NCI-H2171 treated with DMSO at 0.1 percent for 48 hours (cell line): ENCODE data around the gene SLC8A1.
A peak's percentile ranks its signal among the peaks of the same experiment; 100 is the strongest.

ENCODE experiments used
- DNase-seq: peaks from one replicate; lab custom pipeline; 2025; lab: John Stamatoyannopoulos, UW

Gene SLC8A1

DNA sequence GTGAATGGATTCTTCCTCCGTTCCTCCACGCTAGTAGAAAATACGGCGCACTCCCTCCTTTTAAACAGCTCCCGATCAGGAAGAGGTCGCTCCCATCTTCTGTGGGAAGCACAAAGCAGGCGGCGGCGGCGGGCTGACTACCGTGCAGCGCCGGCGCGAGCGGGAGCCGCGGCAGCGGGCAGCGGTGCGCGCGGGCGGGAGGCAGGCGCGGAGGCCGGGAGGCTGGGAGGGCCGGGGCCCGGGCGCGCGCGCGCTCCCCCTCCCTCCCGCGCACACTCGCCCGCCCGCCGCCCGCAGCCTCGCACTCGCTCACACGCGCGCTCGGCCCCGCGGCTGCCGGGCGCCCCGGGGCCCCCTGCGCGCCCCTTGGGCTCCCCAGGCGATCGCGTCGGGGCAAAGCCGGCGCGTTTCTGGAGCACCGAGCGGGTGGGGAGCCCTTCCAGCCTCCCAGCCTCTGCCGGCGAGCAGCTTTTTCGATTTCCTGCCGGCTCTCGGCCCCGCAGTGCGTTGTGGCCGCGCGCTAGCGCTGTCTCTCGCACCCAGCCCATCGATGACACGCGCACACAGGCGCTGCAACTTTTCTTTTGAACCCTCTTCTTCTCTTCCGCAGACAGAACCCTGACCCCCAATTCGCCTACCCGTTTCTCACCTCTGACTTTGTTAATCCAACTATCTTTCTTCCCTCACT lies at the start of gene SLC8A1:
Gene SLC8A1 (minus strand): TSS at position 173 of the 688 bp plus-strand sequence.
- DNase-seq = peak; percentile 21

DNA sequence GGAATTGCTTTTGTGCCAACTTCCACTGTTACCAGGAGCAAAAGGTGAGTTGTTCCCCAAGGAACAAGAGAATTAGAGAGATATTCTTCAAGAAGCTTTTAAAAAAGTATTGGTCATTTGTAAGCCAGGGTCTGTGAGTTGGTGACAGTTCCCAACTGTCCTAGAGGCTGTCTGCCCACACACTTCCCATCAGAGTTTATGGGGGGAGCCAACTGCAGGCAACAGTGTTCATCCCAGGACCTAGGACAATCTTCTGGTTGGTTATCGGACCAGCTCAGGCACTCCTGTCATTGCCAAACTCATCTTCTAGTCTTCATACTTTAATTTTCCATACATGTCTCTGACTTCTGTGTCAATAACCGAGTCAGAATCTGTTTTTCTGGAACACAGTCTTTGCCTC lies 47.5 kb upstream of the SLC8A1 start:
- no peak for DNase-seq

DNA sequence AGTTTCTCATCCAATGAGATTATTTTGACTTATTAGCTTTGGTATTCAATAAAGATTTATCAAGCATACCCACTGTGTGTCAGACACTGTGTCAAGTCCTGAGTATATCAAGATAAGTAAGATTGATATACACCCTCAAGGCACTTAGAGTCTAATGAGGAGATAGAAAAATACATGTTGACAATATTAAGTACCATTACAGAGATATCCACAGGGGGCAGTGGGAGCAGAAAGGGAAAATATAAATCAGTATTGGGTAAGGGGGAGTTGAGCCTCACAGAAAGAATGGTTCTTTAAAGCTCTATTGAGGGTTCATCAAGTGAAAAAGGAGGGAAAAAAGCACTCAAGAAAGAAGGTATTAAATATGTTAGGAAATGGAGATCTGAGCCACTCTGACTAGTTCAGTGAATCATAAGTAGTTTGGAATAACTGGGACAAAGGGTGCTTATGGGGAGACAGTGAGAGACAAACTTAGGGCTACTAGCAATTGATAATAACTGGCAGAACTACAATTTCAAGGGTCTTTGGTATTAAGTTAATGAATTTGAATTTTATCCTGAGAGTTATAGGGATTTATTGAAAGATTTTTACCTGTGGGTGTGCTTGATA lies 45.5 kb upstream of the SLC8A1 start:
- no peak for DNase-seq

DNA sequence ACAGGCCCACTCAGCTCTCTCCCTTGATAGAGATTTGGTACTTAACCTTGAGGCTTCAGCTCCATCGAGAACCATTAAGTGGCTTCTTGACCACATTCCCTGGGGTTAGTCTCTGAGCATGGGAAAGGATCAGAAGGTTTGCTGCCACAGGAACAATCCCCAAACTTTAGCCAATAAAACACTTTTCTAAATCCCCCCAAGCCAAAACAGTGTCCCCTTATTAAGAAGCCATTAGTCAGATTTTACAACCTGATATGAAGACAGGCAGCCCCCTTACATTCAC lies 37.7 kb upstream of the SLC8A1 start:
- no peak for DNase-seq

DNA sequence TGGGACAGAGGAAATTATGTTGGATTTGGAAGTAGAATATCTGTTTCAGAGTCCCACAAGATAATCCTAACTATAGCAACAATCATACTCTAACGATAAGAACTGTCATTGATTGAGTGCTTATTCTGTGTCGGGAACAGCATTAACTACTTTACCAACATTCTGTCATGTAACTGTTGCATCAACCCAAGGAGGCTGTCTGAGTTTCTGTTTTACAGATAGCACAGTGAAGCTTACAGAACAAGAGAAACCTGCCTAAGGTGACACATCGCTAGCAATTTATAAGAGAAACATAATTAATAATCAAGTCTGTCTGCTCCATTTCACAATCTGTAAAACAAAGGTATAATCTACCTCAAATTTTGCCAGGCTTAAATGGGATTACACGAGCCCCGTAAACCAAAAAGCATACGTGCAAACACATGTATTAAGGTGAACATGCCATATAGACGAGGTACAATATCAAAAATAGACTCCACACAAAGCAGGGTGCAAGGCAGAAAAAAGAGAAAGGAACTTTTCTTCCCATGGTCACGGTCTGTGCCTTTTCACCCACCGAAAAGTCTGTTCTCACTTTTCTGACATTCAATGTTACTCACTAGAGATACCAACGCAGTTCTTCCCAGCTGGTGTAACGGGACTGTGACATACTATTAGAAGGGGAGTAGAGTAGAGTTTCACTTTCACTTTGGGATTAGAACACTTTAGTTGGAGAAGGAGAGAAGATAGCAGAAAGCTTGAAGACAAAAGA lies 37.2 kb upstream of the SLC8A1 start:
- no peak for DNase-seq

DNA sequence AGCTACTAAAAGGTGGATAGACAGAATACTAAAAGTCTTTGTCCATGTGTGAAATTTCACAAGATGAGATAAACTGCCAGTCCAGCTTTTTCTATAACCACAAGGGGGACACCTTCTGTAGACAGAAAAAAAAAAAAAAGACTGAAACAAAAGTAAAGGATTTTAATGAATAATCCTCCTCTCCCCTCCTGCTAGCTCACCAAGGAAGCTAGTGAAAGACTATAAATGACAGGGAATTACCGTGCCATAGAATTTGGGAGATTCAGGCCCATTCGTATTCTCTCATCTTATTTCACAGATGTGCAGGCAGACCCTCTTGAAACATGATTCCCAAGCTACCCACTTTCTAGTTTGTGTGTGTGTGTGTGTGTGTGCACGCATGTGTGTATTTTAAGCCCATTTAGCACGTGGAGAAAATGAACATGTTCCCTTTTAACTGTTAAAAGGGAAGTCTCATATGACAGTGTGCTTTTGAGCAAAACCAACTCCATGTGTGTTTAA lies 36.3 kb upstream of the SLC8A1 start:
- DNase-seq = no peak

DNA sequence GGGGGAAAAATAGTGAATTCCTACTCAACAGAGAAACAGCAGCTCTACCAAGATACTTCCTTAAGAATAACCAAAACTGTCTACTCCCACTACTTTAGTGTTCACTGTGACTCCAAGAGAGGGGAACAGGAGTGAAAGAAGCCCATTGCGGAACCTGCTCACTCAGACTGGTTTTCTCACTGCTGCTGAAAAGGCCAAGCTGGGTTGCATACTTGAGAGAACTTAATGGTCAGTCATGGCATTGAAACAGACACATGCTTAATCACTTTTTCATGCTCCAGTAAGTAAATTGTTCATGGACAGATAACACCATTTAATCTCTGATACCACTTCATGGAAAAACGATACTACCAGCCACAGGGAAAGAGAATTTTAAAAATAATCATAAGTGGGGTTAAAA lies 35.7 kb upstream of the SLC8A1 start:
- DNase-seq = no peak

DNA sequence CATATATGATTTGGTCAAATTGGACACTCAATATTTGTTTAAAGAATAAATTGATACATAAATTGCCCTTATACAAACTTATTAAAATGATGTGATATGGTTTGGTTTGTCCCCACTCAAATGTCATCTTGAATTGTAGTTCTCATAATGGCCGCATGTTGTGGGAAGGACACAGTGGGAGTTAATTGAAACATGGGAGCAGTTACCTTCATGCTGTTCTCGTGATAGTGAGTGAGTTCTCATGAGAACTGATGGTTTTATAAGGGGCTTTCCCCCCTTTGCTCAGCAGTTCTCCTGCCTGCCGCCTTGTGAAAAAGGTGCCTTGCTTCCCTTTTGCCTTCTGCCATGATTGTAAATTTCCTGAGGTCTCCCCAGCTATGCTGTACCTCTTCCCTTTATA lies 34.0 kb upstream of the SLC8A1 start:
- no peak for DNase-seq

DNA sequence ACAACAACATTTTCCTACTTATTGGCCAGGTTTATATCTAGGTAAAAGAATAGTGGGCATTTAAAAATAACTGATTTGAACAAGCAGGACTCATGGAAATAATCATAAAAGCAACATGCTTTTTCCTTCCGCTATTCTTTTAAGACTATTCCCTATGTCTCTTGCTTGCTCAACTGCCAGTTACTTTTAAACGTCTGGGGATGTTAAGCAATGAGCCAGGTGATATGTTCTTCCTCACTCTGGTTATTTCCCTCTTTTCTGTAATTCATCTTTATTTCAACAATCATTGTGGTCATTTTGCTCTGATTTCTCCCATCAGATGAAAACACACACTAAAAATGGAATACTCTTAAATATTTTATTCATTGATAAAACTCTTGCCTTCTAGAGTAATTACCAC lies 33.4 kb upstream of the SLC8A1 start:
- no peak for DNase-seq

DNA sequence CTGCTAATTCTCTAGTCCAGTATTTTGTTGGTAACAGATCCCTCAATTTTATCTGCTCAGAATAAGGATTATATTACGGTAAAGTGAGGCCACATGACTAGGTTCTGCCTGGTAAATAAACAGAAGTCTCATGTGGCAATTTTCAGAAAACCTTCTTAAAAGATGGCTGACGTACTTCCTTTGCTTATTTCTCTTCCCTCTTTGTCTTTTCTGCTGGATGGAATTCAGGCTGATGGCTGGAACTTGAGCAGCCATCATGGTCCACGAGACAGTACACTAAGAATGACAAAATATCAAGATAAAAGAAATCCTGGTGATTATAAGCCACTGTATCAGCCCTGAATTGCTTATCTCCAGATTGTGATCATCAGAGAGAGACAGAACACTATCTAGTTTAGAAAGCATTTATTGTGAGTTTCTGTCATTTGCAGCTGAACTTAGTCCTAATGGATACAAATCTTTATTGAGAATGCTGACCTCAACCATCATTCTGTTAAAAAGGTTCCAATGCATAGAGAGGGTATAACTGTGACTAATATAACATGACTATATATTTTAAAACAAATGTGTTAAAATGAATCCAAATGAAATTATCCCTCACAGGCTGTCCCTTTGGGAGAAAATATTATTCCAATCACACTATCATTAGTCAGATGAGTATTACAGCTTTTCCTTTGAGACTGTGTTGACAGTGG lies 31.8 kb upstream of the SLC8A1 start:
- no peak for DNase-seq

DNA sequence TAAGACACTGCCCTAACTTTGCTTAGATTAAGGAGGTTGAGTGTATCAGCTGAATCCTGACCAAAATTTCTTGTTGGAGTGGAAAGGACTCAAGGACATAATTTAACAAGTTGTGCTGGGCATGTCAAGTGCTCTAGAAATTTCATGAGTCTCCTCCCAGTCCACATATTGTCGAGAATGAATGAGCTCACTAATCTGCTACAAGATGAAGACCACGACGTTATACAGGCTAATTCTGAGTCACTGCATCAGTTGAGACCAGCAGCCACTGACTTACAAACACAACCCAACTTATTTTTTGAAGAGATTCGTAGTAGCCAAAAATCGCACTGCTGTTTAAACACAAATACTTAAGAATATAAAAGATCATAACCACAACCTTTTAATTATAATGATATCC lies 28.7 kb upstream of the SLC8A1 start:
- no peak for DNase-seq

DNA sequence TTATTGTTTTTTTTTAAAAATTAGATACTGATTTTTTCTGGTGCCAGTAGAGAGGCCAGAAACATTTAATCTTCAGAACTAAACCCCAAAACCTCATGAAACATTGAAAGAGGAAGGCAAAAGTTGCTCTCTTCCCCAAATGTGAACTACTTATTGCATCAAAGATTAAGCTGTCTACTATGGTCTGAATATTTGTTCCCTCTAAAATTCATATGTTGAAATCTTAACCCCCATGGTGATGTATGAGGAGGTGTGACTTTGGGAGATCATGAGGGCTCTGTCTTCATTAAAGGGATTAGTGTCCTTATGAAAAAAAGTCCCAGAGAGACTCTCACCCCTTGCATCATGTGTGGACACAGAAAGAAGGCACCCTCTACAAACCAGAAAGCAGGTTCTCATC lies 28.2 kb upstream of the SLC8A1 start:
- DNase-seq = no peak

DNA sequence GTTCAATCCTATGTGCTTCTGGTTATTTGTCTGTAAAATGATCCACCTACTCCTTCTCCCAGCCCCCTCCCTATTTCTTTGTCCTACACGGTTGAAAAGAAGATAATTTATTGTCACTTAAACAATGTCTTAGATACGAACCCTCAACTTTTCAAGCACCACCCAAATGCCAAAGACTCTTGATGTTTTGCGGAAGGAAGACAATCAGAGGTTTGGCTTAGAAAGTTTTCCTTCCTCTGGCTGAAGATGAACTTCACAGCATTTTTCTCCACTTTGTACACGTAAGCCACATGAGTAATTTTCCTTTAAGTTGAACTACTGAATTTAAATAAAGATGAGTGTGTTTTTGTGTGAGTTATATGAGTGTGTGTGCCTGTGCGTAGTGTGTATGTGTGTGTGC lies 25.5 kb upstream of the SLC8A1 start:
- DNase-seq = no peak

DNA sequence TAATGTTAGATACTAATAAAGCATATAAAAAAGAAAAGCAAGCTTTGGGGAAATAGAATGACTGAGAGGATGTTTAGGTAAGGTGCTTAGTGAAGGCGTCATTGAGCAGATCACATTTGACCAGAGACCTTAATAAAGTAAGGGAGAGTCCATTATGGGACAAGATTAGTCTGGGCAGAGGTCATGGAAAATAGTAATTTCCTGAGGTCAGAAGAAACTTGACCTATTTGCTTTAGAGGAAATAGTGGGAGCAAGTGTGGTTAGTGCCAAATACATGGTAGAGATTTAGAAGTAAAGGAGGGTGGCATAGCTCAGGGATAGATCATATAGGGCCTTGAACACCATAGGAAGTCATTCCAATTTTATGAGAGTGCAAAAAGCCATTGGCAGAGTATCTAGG lies 24.5 kb upstream of the SLC8A1 start:
- no peak for DNase-seq

DNA sequence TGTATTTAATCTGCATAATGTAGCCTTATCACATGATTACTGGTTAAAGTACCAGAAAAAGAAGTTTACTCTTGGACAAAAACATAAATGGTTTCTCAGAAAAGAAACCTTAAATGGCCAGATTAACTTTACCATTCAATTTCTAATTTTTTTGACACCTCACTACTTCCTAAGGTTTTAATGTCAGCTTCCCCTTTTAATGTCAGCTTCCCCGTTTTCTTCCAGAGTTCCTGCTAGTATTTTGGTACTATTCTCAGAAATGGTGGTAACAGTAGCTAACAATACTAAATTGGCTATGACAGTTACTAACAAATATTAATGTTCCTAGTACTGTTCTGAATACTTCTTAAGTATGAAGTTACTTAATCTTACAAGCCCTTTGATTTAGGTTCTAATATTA lies 22.4 kb upstream of the SLC8A1 start:
- DNase-seq = no peak

DNA sequence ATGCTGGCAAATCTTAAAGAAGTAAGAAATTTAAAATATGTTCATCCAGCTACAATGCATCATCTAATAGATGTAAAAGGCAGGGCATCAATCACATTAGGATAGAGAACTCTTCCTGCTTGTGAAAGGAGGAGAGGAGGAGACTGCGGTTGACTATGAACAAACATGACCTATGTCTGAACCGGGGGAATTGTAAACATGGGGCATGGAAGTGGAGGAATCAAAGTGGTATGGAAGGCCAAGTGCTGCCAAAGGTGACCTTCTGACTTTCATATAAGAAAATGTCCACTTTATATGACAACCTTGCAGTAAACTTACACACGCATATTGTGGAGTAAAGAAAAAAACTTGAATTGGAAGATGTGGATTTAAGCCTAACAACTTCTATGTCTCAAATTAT lies 20.0 kb upstream of the SLC8A1 start:
- no peak for DNase-seq

DNA sequence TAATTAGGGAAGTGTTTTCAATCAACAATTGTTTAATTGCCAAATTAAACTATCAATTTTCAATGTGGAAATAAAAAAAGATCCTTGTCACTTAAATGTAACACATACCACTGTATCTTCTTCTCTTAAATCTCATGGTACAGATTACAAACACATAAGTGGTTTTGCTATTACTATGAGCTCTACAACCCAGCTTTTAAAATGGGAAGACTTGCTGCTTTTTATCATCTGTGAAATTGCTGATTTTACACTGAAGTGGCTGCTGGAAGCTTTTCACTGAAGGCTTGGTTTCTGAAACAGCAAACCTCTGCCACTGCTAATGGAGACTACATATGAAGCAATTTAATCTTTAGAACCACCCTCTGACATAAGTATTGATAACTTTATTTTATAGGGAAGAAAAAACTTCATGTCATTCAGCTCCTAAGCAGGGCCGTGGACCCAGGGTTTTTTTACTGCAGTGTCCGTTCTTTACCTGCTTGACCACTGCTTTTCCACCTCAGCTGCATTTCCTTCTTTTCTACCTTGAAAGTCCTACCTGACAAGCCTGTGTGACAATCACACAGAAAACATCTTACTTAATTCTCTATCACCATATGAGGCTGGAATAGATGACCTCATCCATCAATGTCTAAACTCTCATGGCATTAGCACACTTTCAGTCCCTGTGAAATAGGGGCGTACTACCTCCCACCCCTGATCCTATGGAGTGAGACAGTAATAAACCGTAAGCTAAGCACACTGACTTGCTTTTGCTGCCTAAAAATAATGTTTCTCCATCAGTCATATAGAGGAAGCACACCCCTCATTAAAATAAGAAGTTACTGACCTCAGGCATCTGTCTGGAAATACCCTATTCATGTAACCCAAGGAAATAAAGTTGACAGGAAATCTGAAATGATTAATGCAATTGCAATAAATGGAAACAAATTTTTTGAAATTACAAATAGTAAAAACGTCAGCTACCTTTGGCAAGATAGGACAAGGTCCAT lies 19.2 kb upstream of the SLC8A1 start:
- DNase-seq = no peak

DNA sequence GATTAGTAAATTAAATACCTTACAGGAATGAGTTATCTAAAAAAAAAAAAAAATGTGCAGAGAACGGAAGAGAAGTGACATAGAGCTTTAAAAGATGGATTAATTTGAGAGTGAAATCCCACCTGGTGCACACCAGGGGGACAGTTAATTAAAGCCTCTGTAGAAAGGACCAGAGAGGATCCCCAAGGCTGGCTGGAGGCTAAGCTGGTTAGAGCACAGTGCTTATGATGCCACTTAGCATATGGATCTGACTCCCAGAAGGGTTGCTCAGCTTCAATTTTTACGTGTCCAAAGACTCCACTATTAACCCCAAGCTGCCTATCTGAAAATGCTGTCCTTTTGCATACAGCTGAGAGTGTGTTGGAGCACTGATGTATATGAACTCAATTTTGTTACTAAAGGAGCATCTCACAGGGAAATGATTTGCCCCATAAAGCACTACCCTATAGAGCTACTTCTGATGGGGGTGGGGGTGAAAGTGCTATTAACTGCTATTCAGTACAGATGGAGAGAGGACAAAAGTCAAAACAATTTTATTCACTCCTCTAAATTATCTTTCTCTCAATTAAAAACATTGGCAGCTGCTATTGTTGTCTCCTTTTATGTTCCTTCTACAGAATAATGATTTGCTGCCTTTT lies 15.2 kb upstream of the SLC8A1 start:
- no peak for DNase-seq

DNA sequence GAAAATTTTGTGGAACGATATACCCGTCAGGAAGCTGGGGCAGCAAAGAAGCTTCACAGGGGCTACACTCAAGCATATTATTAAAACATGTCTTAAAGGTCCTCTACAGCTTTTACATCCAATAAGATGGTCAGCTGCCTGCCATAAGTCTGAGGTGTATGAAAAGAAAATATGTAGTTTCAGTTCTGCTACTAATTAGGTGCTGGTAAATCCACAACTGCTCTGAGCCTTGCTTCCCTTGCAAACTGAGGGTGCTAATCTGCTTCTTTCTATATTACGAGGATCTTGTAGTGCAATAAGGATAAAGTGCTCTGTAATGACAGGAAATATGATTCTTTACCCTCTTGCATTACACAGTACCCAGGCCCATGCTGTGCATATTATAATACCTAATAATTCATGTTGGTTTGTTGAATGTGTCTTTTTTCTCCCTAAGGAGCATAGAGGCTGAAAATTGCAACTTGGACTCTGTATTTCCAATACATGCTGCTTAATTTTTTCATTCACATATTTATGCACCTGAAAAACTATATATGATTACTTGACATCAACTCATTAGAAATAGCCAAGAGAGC lies 14.5 kb upstream of the SLC8A1 start:
- no peak for DNase-seq

DNA sequence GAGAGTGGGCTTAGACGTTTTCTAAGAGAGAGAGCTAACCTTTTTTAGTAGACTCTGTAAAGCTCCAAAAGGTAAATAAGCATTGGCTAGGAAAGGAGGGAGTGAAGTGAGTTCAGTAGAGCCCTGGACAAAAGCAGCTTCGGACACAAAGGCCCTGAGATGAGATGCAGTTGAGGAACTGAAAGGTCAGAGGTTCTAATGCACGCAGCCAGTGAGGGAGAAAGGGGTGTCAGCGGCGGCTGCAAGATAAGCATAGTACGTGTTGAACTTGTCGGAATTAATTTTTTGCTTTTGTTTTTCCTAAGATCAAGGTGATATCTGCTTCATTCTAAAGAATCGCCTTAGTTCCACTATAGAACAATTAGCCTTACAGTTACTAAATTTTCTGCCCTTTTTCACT lies 11.2 kb upstream of the SLC8A1 start:
- no peak for DNase-seq

DNA sequence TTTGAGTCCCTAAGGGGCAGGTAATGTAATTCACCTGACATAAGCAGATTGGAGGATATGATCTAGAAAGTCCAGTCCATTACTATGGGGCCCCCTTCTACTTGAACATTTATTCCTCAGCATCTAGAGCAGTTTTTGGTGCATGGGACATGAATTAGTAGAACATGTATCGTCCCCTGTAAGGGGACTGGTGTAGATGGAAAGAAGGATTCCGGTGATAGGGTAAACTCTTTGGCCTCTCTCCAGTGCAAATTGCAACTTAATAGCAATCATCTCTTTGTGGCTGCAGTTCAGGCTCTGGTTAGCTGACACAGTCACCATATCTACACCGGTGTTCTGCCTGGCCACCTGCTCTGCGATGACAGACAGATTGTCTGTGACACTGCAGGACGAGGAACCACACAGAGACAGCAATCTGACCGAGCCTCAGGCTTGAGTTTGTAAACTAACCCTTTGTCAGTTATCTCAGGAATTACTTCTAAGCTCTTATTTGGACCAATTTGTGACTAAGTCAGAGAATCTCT lies 6.4 kb upstream of the SLC8A1 start:
- no peak for DNase-seq
